ENCODE measurements around the gene NPAS3. TPM values are rescaled to one million over a fixed set of nuclear protein-coding genes. Genes with fewer than 3 reads are reported as not detected.
"Not testable (repeated sequence)": the region's sequence is repeated elsewhere in the genome, so short reads cannot be mapped to it uniquely, and the experiment has no call there.

The NPAS3 gene
- total RNA-seq, 1 donor from 2014 or later = 0.95 TPM

DNA sequence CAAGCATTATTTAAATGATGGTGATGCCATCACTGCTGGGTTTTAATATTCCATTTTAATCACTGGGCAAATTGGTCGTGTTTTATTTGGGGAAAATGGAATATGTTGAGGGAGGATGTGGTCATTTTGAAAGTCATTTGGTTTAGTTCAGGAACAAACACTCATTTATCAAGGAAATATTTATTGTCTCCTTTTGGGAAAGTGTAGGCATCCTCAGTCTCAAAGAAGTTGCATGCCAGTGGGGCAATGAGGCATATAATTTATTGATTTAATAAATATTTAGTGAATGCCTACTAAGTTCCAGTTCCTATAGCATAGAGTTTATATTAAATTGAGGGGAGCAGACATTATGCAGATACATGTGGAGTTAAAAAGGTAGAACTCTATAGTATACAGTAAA is 134.3 kb downstream of the NPAS3 start:
- H3K27ac ChIP-seq = no peak overlapping the region
- DNase-seq (no peak), ATAC-seq (no peak)
- intact Hi-C loops (cut with DNase I) = no loop called here
- H3K9me3 ChIP-seq = no peaks in the 10 kb centered on the region
- H3K4me3 ChIP-seq = no peak overlapping the region
- H3K27me3 ChIP-seq (ENCODE audit: low read depth) = no peaks in the 10 kb centered on the region
- H3K4me1 ChIP-seq = no peaks in the 10 kb centered on the region
- TF ChIP-seq, protein P1, sequence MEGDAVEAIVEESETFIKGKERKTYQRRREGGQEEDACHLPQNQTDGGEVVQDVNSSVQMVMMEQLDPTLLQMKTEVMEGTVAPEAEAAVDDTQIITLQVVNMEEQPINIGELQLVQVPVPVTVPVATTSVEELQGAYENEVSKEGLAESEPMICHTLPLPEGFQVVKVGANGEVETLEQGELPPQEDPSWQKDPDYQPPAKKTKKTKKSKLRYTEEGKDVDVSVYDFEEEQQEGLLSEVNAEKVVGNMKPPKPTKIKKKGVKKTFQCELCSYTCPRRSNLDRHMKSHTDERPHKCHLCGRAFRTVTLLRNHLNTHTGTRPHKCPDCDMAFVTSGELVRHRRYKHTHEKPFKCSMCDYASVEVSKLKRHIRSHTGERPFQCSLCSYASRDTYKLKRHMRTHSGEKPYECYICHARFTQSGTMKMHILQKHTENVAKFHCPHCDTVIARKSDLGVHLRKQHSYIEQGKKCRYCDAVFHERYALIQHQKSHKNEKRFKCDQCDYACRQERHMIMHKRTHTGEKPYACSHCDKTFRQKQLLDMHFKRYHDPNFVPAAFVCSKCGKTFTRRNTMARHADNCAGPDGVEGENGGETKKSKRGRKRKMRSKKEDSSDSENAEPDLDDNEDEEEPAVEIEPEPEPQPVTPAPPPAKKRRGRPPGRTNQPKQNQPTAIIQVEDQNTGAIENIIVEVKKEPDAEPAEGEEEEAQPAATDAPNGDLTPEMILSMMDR (IDR thresholded peaks at IDR 0.05) = no peak
- H3K36me3 ChIP-seq = no peaks in the 10 kb centered on the region

DNA sequence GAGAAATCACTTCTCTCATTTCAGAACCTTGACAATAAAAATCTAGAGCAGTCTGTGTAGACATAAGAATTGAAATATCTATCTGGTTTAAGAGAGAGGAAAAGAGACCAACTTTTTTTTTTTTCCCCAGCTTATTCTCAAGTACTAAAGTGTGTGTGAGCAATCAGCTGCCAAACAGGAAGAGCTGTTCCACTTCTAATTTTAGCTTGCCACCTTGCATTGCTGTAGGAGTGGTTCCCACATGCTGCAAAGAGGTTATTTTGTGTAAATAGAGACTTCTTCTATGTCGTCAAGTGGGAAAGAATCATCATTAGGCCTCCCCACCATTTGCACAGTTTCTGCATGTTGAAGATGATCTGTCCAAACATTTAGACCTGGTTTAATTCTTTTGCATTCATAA is 142.6 kb downstream of the NPAS3 start:
- Histone ChIP-seq H3K27ac (no peak overlapping the region), H3K4me3 (no peak overlapping the region), H3K27me3 (ENCODE audit: low read depth) (no peaks in the 10 kb centered on the region), H3K36me3 (no peaks in the 10 kb centered on the region), H3K4me1 (no peaks in the 10 kb centered on the region), H3K9me3 (no peaks in the 10 kb centered on the region)
- ATAC-seq (no peak), DNase-seq (no peak)
- intact Hi-C loops (cut with DNase I) = no loop called here
- TF ChIP-seq, protein P1 (IDR thresholded peaks at IDR 0.05) = no peak

DNA sequence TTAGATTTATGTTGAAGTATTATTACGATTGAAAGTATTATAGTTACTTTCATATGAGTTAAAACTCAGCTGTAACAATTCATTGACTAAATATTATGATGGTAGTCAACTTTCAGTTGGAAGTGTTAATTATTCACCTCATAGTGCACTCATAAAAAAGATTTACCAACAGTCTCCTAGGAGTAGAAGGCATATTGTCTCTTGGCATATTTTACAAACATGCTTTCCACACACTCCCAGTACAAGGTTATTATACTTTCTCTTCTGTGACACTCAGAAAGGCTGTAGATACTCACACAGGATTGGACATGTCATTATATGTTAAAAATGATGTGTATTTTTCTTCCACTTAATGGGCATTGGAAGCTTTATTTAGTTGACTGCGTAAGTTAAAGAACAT is 147.1 kb downstream of the NPAS3 start:
- intact Hi-C loops (cut with DNase I) = no loop called here
- Histone ChIP-seq H3K27me3 (ENCODE audit: low read depth) (no peaks in the 10 kb centered on the region), H3K4me3 (no peak overlapping the region), H3K4me1 (no peaks in the 10 kb centered on the region), H3K27ac (no peak overlapping the region), H3K36me3 (no peaks in the 10 kb centered on the region), H3K9me3 (no peaks in the 10 kb centered on the region)
- ATAC-seq = no peak
- no peak for DNase-seq
- TF ChIP-seq, protein P1 (IDR thresholded peaks at IDR 0.05) = no peak

DNA sequence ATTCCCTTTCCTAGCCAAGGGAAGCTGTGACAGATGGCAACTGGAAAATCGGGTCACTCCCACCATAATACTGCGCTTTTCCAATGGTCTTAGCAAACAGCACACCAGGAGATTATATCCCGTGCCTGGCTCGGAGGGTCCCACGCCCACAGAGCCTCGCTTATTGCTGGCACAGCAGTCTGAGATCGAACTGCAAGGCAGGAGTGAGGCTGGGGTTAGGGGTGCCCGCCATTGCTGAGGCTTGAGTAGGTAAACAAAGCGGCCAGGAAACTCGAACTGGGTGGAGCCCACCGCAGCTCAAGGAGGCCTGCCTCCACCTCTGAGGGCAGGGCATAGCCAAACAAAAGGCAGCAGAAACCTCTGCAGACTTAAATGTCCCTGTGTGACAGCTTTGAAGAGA is 149.6 kb downstream of the NPAS3 start:
- H3K36me3 ChIP-seq; H3K27me3 ChIP-seq (ENCODE audit: low read depth); H3K9me3 ChIP-seq; intact Hi-C loops (cut with DNase I); H3K4me3 ChIP-seq; ATAC-seq; H3K4me1 ChIP-seq; H3K27ac ChIP-seq; DNase-seq: not testable (repeated sequence)

DNA sequence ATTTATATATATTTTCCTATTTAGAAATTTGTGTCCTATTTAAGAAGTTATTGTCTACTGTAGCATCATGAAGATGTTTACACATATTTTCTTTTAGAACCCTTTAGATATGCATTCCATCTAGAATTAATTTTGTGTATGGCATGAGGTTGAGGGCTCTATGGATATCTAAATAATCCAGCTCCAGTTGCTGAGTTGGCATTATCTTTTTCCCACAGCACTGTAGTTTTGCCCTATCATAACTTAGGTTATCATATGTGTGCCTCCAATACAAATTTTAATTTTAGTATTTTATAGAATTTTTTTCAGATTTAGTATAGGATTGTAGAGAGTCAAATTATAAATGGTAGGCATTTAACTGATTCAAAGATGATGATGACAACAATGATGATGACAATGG is 159.3 kb downstream of the NPAS3 start:
- no peak for ATAC-seq
- Histone ChIP-seq H3K4me1 (no peaks in the 10 kb centered on the region), H3K4me3 (no peak overlapping the region), H3K27me3 (ENCODE audit: low read depth) (no peaks in the 10 kb centered on the region), H3K36me3 (no peaks in the 10 kb centered on the region), H3K27ac (no peak overlapping the region), H3K9me3 (peaks cover 4% of the 10 kb centered on the region)
- TF ChIP-seq, protein P1 (IDR thresholded peaks at IDR 0.05) = no peak
- intact Hi-C loops (cut with DNase I) = no loop called here
- no peak for DNase-seq

DNA sequence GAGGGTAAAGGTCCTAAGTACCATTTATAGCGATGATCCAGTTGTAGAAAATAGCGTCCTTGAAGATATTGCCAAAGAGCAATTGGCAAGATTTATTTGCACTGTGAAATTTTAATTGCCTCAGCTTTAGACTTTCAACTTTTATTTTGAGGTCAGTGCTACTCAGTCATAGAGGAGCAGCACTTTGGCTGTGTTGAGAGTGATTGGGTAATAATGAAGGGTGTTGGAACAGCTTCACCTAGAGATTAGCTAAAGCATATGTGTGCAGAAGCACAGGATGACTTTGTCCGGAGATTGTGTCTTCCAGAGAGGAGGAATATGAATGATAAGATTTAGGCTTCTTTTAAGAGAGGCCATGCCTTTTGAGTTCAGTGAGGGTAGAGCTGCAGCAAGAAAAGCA is 164.8 kb downstream of the NPAS3 start:
- intact Hi-C loops (cut with DNase I) = no loop called here
- Histone ChIP-seq H3K36me3 (no peaks in the 10 kb centered on the region), H3K4me1 (no peaks in the 10 kb centered on the region), H3K27me3 (ENCODE audit: low read depth) (no peaks in the 10 kb centered on the region), H3K27ac (no peak overlapping the region), H3K4me3 (no peak overlapping the region), H3K9me3 (no peaks in the 10 kb centered on the region)
- TF ChIP-seq, protein P1 (IDR thresholded peaks at IDR 0.05) = no peak
- no peak for DNase-seq
- ATAC-seq = peak; percentile 74 to 76
